Measurements from ENCODE around the gene SLC4A2. TPM values are rescaled to one million over a fixed set of nuclear protein-coding genes. Genes with fewer than 3 reads are reported as not detected.
A peak's percentile ranks its signal among the peaks of the same experiment; 100 is the strongest.

The SLC4A2 gene
- total RNA-seq, 1 experiment from 2014 or later = 249 TPM

DNA sequence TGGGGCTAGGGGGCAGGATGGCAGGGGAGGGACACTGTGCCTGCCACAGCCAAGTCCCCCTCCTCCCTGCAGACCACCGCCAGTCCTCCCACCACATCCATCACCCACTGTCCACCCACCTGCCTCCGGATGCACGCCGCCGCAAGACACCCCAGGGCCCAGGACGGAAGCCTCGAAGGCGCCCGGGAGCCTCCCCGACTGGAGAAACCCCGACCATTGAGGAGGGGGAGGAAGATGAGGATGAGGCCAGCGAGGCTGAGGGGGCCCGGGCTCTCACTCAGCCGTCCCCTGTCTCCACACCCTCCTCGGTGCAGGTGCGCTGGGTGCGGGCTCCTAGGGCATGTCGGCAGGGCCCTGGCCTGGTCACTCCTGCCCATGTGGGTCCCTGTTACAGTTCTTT is 5.1 kb downstream of the SLC4A2 start:
- no peak for DNase-seq
- Mint-ChIP-seq H3K36me3 (ENCODE audit: insufficient read depth, unreplicated experiment) (peaks cover 73% of the 10 kb centered on the region), H3K27ac (ENCODE audit: unreplicated experiment) (no peak overlapping the region), H3K27me3 (ENCODE audit: insufficient read depth, unreplicated experiment) (no peaks in the 10 kb centered on the region), H3K4me1 (ENCODE audit: low read depth, unreplicated experiment) (peaks cover 14% of the 10 kb centered on the region), H3K9me3 (ENCODE audit: unreplicated experiment) (no peaks in the 10 kb centered on the region), H3K4me3 (ENCODE audit: unreplicated experiment) (no peak overlapping the region)
- Histone ChIP-seq H3K4me1 (peaks cover 40% of the 10 kb centered on the region), H3K9me3 (no peaks in the 10 kb centered on the region), H3K4me3 (ENCODE audit: low read depth, low read length) (no peak overlapping the region), H3K36me3 (ENCODE audit: control insufficient read depth, insufficient read depth, low read length) (peaks cover 5% of the 10 kb centered on the region), H3K27me3 (replicated peaks; ENCODE audit: control insufficient read depth, insufficient read depth, low read length) (no peaks in the 10 kb centered on the region)
- intact Hi-C loops (cut with micrococcal nuclease; ENCODE audit: unreplicated experiment) = no loop called here
- POLR2A ChIA-PET = no interaction called here
- CTCF ChIA-PET = no interaction called here
- BruUV-seq (replicated peaks) = no TSS peak
- TF ChIP-seq, protein P1, sequence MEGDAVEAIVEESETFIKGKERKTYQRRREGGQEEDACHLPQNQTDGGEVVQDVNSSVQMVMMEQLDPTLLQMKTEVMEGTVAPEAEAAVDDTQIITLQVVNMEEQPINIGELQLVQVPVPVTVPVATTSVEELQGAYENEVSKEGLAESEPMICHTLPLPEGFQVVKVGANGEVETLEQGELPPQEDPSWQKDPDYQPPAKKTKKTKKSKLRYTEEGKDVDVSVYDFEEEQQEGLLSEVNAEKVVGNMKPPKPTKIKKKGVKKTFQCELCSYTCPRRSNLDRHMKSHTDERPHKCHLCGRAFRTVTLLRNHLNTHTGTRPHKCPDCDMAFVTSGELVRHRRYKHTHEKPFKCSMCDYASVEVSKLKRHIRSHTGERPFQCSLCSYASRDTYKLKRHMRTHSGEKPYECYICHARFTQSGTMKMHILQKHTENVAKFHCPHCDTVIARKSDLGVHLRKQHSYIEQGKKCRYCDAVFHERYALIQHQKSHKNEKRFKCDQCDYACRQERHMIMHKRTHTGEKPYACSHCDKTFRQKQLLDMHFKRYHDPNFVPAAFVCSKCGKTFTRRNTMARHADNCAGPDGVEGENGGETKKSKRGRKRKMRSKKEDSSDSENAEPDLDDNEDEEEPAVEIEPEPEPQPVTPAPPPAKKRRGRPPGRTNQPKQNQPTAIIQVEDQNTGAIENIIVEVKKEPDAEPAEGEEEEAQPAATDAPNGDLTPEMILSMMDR (IDR thresholded peaks at IDR 0.05; ENCODE audit: insufficient read depth in 1 of 2, low read depth in 1 of 2, low read length in 1 of 2, severe bottlenecking in 1 of 2, unreplicated experiment in 1 of 2) = no peak

DNA sequence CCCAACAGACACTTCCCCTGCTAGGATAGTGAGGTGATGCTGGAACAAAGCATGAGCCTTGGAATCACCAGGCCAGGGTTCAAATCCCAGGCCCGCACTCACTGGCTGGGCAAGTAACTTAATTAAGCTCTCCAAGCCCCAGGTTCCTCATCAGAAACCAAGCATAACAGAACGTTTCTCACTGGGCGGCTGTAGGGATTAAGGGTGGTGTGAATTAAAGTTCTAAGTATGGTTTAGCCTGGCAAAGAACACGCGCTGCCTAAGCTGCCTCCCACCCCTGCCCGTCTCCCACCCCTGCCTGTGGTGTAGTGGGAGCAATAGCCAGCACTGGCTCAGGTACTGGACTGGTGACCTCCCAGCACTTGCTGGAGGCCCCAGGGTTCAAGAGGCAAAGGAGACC is 5.6 kb downstream of the SLC4A2 start:
- peaks cover 14% of the 10 kb centered on the region for H3K4me1 Mint-ChIP-seq (ENCODE audit: low read depth, unreplicated experiment)
- Histone ChIP-seq H3K27me3 (replicated peaks; ENCODE audit: control insufficient read depth, insufficient read depth, low read length) (no peaks in the 10 kb centered on the region), H3K36me3 (ENCODE audit: control insufficient read depth, insufficient read depth, low read length) (peaks cover 6% of the 10 kb centered on the region), H3K4me3 (ENCODE audit: low read depth, low read length) (no peak overlapping the region), H3K9me3 (no peaks in the 10 kb centered on the region), H3K4me1 (peaks cover 40% of the 10 kb centered on the region)
- no peaks in the 10 kb centered on the region for H3K27me3 Mint-ChIP-seq (ENCODE audit: insufficient read depth, unreplicated experiment)
- ChIA-PET CTCF (no interaction called here), POLR2A (no interaction called here)
- TF ChIP-seq, protein P1 (IDR thresholded peaks at IDR 0.05; ENCODE audit: insufficient read depth in 1 of 2, low read depth in 1 of 2, low read length in 1 of 2, severe bottlenecking in 1 of 2, unreplicated experiment in 1 of 2) = no peak
- no peaks in the 10 kb centered on the region for H3K9me3 Mint-ChIP-seq (ENCODE audit: unreplicated experiment)
- no TSS peak for BruUV-seq (replicated peaks)
- intact Hi-C loops (cut with micrococcal nuclease; ENCODE audit: unreplicated experiment) = no loop called here
- H3K27ac Mint-ChIP-seq (ENCODE audit: unreplicated experiment) = no peak overlapping the region
- no peak for DNase-seq
- H3K36me3 Mint-ChIP-seq (ENCODE audit: insufficient read depth, unreplicated experiment) = peaks cover 75% of the 10 kb centered on the region
- H3K4me3 Mint-ChIP-seq (ENCODE audit: unreplicated experiment) = no peak overlapping the region

DNA sequence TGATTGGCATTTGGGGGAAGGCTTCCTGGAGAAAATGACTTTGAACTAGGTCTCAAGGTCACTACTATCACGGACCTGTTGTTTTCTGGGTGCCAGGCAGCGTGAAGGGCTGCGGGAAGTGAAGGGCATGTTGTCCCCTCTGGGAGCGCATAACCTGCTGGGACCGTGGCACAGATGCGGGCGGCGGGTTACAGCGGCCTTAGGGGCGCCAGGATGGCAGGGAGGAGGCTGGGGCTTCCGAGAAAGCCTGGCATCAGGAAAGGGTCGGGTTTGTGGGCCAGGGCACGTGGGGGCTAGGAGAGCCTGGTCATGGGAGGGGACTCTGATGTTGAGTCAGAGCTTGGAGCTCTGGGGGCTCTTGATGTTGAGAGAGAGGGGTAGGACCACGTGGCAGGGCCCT is 6.1 kb downstream of the SLC4A2 start:
- H3K27me3 Mint-ChIP-seq (ENCODE audit: insufficient read depth, unreplicated experiment) = no peaks in the 10 kb centered on the region
- peaks cover 81% of the 10 kb centered on the region for H3K36me3 Mint-ChIP-seq (ENCODE audit: insufficient read depth, unreplicated experiment)
- ChIA-PET CTCF (no interaction called here), POLR2A (no interaction called here)
- no peak for DNase-seq
- peaks cover 6% of the 10 kb centered on the region for H3K36me3 ChIP-seq (ENCODE audit: control insufficient read depth, insufficient read depth, low read length)
- peaks cover 14% of the 10 kb centered on the region for H3K4me1 Mint-ChIP-seq (ENCODE audit: low read depth, unreplicated experiment)
- peak overlapping the region; percentile 69 for H3K27ac Mint-ChIP-seq (ENCODE audit: unreplicated experiment)
- H3K9me3 ChIP-seq = no peaks in the 10 kb centered on the region
- H3K4me3 Mint-ChIP-seq (ENCODE audit: unreplicated experiment) = no peak overlapping the region
- peaks cover 39% of the 10 kb centered on the region for H3K4me1 ChIP-seq
- no peaks in the 10 kb centered on the region for H3K9me3 Mint-ChIP-seq (ENCODE audit: unreplicated experiment)
- TF ChIP-seq, protein P1 (IDR thresholded peaks at IDR 0.05; ENCODE audit: insufficient read depth in 1 of 2, low read depth in 1 of 2, low read length in 1 of 2, severe bottlenecking in 1 of 2, unreplicated experiment in 1 of 2) = no peak
- no peak overlapping the region for H3K4me3 ChIP-seq (ENCODE audit: low read depth, low read length)
- no TSS peak for BruUV-seq (replicated peaks)
- H3K27me3 ChIP-seq (replicated peaks; ENCODE audit: control insufficient read depth, insufficient read depth, low read length) = no peaks in the 10 kb centered on the region
- intact Hi-C loops (cut with micrococcal nuclease; ENCODE audit: unreplicated experiment) = no loop called here

Data from Caco-2 (cell line).